Measurements from ENCODE around the gene THSD7A.

DNA sequence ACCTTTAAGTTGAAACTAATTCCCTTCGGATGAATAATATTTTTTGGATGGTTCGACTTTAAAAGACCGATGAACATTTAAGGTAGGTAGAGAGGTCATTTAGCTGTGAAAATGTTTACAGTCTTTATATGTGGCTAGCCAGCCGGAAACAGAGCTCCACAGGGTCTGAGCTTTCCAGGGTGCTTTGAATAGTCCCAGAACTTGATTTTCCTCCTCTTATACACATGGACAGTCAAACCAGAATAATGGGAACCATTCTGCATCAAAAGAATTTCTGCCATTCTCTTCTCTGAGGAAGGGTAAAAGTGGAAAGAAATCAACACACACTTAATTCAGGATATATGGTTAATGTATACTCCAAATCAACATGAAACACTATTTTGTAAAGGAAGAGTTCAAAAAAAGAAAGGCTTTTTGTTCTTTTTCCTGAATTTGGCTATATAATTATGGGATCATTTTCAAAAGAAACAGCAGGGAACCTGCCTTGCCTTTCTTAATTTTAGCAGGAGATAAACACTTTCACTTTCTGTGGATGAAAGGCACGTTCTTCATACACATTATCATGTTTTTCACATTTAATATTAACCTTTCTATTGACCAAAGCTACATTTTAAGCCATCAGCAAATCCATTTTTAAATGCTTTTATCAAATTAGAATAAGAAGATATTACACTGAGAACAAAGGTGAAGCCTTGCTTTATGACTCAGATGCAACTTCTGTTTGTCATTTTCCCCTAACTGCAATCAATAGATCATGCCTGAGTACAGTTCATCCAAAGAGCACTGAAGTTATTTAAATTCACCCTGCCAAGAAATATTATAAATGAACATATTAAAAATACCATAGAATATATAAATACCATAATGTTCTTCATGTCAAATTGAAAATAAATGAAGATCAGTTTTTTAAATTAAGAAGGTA, 307.3 kb downstream of the THSD7A start:
- TF ChIP-seq FOXJ3 (CRISPR knock-in tag; IDR thresholded peaks at IDR 0.05; ENCODE audit: borderline replicate concordance) = no peak
- no peak for TF ChIP-seq FOXP1 (CRISPR knock-in tag; IDR thresholded peaks at IDR 0.05; ENCODE audit: borderline replicate concordance)
- TF ChIP-seq, protein P1, sequence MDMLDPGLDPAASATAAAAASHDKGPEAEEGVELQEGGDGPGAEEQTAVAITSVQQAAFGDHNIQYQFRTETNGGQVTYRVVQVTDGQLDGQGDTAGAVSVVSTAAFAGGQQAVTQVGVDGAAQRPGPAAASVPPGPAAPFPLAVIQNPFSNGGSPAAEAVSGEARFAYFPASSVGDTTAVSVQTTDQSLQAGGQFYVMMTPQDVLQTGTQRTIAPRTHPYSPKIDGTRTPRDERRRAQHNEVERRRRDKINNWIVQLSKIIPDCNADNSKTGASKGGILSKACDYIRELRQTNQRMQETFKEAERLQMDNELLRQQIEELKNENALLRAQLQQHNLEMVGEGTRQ (CRISPR knock-in tag; IDR thresholded peaks at IDR 0.05) = no peak
- TF ChIP-seq, protein P2, sequence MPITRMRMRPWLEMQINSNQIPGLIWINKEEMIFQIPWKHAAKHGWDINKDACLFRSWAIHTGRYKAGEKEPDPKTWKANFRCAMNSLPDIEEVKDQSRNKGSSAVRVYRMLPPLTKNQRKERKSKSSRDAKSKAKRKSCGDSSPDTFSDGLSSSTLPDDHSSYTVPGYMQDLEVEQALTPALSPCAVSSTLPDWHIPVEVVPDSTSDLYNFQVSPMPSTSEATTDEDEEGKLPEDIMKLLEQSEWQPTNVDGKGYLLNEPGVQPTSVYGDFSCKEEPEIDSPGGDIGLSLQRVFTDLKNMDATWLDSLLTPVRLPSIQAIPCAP (CRISPR knock-in tag; IDR thresholded peaks at IDR 0.05) = no peak
- no peak for TF ChIP-seq NFATC4 (CRISPR knock-in tag; IDR thresholded peaks at IDR 0.05)
- no peak for TF ChIP-seq NR2C2 (CRISPR knock-in tag; IDR thresholded peaks at IDR 0.05)
- no peak for TF ChIP-seq TEAD4 (CRISPR knock-in tag; IDR thresholded peaks at IDR 0.05)
